NCI-H2196 (cell line): Measurements from ENCODE around the gene TSN.

Experiments
- DNase-seq: peaks from one replicate; lab custom pipeline; 2025; ENCODE audit not compliant: unreplicated experiment; lab: John Stamatoyannopoulos, UW

Gene TSN

DNA sequence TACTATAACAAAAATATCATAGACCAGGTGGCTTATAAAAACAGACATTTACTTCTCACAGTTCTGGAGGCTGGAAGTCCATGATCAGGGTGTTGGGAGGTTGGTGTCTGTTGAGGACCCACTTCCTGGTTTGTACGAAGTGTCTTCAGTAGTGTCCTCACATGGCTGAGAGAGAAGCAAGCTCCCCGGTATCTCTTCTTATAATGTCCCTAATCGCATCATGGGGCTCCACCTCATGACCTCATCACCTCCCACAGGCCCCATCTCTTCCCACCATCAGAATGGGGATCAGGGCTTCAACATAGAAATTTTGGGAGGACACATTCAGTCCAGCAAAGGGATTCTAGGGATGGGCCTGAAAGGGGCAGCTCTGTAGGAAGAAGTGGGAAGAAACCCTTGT lies 14.0 kb upstream of the TSN start:
- no peak for DNase-seq

- no peak for DNase-seq
Measured at GRCh38 chr2:121746071-121746578, 9.3 kb upstream of the TSN start.

DNA sequence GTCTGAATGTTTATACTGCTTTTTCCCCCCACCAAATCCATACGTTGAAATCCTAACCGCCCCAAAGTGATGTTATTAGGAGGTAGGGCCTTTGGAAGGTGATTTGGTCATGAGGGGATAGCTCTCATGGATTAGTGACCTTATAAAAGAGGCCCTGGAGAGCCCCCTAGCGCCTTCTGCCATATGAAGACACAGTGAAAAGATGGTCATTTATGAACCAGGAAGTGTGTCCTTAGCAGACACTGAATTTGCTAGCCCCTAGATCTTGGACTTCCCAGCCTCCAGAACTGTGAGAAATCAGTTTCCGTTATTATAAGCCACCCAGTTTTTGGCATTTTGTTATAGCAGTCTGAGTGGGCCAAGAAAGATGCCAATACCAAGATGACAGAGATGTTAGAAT lies 7.2 kb upstream of the TSN start:
- no peak for DNase-seq

GRCh38 chr2:121754851-121755236 lies 607 bp upstream of the TSN start:
- DNase-seq = no peak

DNA sequence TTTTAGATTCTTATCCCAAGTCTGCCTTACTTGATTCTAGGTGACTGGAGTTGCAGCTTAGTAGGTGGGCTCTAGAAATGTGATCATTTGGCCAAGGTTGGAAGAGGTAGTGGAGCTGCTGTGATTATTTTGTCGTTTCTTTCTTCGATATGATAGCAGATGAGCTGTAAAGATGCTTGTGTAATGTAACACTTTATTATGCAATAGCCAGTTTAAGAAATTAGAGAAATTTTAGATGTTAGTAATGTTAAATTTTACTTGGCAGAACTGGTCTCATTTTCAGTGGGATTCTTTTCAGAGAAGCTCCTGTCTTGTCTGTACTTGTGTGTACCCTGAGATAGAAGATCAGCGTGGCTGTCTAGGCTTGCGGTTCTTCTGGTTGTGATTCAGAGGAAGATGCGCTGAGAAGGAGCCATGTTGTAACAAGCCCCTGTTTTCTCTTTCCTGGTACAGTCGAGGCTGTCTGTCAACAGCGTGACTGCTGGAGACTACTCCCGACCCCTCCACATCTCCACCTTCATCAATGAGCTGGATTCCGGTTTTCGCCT lies 9.3 kb downstream of the TSN start:
- no peak for DNase-seq

DNA sequence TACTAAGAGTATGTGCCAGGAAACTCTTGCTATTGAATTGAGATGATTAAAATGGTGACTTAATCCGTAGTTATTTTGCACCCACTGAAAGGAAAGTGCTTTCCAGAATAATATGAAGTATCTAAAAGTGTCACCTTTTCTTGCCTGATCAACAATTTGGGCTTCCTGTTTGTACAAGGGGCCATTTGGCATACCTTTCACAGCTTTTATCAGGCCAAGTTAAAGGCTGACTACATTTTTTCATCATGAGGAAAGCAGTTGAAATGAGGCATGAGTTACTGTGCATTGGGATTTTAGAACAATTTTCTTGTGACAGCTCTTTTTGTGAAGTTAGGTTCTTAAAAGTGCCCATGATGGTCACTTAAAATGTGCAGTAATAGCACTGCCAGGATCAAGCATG lies 11.2 kb downstream of the TSN start:
- no peak for DNase-seq

GRCh38 chr2:121768143-121768755 lies 12.8 kb downstream of the TSN start:
- DNase-seq = no peak

DNA sequence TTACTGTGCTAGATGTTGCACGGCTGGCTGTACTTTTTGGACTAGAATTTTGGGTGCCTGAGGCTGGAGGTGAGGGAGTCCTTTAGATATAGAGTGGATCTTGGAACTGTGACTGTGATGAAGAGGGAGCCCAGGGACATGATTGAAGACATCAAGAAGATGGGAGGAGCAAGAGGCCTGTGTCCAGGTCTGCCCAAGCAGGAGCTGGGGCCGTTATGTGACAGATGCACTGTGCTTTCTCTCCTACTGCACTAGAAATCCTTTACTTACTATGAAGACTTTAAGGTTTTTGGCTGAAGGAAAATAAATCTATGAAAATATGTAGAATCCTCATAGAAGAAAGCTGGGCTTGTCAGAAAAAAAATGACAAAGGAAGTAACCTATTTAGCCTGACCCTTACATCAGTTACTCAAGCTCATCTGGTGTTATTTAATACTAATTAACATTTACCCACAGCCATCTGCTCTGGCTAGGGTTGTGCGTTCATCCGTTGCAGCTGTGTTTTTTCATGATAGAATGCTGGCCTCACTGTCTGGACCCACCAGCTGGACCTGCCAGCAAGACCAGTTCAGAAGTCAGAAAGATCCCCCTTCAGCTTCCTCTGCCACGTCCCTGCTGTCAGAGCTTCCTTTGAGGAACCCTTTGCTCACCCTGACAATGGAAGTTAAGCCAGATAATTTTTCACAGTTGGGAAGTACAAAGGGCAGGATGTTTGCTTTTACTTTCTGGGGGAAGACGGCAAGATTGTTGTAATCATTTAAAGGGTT lies 16.7 kb downstream of the TSN start:
- peak; percentile 70 for DNase-seq

DNA sequence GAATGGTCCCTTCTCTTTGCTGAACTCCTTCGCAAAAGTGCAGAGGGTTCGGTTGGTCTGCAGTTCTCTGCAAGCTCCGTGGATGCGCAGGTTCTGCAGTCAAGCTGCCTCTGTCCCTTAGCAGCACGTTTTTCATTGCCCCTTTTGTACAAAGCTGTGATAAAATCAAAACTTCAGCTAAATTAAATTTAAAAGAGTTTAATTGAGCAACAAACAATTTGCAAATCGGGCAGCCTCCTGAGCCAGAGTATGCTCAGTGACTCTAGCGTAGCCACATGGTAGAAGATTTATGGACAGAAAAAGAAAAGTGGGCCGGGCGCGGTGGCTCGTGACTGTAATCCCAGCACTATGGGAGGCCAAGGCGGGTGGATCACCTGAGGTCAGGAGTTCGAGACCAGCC lies 18.8 kb downstream of the TSN start:
- no peak for DNase-seq

DNA sequence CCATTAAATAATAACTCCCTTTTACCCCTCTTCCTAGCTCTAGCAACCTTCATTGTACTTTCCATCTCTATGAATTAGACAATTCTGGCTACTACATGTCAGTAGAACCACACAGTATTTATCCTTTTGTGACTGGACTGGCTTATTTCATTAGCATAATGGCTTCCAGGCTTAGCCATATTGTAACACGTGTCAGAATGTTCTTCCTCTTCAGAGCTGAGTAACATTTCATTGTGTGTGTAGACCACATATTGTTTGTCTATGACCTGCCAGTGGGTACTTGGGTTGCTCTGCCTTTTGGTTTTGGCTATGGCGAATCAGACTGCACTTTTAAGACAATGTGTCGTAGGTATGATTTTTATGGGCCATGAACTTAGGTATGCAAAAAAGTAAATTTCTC lies 20.9 kb downstream of the TSN start:
- DNase-seq = no peak

DNA sequence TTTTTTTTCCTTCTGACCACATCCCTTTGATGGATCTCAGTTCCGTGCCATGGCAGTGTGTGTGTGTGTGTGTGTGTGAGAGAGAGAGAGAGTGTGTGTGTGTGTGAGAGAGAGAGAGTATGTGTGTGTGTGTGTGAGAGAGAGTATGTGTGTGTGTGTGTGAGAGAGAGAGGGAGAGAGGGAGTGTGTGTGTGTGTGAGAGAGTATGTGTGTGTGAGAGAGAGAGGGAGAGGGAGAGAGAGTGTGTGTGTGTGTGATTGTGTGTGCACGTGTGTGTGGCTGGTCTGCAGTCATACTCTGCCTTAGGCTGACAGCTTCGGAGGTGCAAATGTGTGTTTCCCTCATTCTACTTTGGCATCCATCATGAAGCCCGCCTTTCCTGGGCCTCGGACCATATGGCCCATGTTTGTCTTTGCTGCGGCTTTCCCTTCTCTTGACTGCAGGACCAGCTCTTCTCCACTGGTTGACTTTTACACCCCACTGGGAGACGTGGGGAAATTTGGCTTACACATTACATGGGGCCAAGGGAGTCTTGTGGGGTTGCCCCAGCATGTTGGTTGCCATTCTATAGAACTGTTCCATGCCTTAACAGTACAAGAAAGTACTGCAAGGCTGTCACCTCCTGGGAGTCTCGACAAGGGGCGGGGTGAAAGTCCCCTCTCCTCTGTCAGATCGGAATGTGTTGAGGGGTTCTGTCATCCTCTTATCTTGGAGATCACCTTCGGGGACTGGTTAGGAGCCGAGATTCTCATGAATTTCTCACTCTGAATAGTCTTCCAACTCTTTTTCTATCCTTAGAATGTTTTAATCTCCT lies 21.6 kb downstream of the TSN start:
- no peak for DNase-seq

- peak; percentile 63 for DNase-seq
Measured at GRCh38 chr2:121777699-121778058, 22.2 kb downstream of the TSN start.

DNA sequence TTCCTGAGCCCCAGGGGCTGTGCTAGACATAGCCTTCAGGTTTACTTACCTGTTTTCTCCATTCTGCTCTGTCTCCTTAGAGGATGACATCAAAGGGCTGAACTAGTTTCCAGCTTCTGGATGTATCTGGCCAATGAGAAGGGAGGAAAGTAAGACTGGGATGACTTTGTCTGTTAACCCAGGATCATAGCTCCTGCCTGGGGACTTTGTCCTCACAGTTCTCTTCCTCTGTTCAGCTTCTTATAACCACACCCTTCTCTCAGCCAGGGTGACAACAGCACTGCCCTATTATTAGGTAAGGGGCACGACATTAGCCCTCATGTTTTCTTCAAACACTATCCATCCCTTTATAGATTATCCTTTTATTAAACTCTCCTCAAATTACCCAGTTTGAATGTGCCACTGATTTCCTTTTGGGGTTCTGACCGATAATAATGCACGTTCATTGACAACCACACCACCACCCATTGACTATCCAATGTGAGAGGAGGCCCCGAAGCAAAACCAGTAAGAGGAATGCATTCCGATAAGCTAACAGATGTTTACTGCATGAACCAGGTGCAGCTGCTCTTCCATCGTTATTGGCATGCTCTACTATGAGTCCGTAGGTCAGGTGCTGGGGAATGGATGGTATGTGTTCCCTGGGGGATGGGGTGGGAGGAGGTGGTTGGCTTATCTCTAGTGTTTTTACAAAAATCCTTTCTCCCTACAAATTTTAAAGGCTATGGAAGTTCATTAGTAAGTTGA lies 23.5 kb downstream of the TSN start:
- no peak for DNase-seq

GRCh38 chr2:121783180-121783579 lies 27.7 kb downstream of the TSN start:
- no peak for DNase-seq

DNA sequence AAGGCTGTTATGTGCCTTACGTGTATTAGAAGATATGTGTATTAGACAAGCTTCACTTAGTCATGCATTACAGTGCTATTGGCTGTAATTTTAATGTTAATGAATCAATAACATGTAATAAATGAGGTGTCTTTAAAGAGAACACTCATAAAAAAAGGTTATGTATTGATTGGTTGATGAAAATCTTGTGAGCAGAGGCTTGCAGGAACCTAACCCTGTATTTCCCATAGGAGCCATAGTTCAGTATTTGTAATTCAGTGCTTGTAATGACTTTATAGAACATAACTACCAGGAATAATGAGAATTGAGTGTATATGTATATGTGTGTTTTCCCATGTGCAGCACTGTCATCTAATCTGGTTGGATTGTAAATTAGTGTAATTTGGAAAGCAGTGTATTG lies 33.2 kb downstream of the TSN start:
- DNase-seq = no peak

- DNase-seq = no peak
Measured at GRCh38 chr2:121790276-121790956, 35.0 kb downstream of the TSN start.

DNA sequence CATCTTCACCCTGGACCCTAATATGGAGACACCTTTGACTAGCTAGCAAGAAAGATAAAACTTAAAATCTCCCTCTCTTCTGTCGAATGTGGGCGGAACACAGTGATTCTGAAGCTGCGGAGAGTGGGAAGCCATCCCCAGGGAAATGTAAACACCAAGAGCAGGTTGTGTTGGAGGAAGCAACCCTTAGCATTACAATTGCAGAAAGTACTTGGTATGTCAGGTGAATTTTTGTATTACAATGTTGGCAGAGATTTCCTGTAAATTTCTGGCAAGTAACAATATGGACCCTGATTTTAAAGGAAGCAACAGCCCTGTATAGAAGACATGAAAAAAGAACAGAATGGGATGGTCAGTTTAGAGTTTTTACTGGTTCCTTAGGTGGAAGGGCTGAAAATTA lies 35.8 kb downstream of the TSN start:
- DNase-seq = no peak

GRCh38 chr2:121791801-121792221 lies 36.4 kb downstream of the TSN start:
- no peak for DNase-seq

DNA sequence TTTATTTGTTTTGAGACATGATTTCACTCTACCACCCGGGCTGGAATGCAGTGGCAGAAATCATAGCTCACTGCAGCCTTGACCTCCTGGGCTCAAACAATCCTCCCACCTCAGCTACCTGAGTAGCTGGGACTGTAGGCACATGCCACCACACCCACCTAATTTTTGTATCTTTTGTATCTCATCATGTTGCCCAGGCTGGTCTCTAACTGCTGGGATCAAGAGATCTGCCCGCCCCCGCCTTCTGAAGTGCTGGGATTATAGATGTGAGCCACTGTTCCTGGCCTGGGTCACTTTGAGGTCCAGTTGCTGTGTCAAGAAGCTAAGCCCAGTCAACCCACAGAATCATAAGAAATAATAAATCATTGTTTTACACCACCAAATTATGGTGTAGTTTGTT lies 38.4 kb downstream of the TSN start:
- no peak for DNase-seq

DNA sequence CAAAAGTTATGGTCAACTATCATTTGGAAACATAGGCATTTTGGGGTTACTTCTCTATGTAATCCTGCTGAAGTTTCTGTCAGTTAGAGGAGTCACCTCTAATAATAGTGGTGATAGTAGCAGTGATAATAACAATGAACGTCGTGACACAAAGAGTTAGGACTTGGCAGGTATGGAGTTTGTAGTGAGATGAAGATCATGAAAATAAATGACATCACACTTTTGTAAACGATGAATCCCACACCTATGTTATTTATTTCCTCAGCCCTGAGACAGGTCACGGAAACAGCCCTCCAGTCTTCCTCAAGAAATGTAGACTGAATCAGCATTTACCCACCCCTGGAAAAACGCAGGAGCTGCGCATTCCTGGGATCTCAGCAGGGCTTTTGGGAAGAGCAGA lies 38.8 kb downstream of the TSN start:
- DNase-seq = no peak
